Measurements from ENCODE around the gene CHMP6. TPM values are rescaled to one million over a fixed set of nuclear protein-coding genes. Genes with fewer than 3 reads are reported as not detected.

Gene CHMP6
- total RNA-seq, 1 experiment from 2014 or later, result 15.0 TPM

DNA sequence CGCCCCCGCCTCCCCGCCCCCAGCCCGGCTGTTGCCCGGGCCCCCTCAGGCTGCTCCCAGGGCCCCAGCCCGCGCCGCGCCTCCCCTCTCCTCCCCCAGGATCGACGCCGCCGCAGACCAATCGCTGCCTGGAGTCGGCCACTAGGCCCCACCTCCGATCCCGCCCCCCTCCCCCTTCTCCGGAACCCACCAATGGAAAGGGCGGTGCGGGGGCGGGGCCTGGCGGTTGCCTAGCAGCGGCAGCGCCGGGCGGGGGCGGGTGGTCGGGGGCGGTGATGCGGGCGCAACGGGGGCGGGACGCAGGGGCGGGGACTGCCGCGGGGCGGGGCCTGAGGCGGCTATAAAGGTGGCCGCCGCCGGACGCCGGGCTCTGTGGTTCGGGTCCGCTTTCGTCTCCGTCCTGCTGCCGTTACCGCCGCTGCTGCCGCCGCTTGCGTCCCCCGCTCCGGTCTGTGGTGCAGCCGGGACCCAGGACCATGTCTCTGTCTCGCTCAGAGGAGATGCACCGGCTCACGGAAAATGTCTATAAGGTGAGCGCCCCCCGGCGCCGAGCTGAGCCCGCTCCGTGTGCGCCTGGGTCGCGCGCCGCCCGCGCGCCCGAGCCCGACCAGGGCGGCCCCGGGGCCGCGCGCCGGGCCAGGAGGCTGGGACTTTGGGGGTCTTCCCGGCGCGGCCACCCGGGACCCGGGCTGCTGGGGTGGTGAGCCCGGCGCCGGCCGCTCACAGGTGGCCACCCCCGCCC lies 43.3 kb downstream of the CHMP6 start, which contains the start of gene BAIAP2 (continued):
- TF ChIP-seq, protein P1, sequence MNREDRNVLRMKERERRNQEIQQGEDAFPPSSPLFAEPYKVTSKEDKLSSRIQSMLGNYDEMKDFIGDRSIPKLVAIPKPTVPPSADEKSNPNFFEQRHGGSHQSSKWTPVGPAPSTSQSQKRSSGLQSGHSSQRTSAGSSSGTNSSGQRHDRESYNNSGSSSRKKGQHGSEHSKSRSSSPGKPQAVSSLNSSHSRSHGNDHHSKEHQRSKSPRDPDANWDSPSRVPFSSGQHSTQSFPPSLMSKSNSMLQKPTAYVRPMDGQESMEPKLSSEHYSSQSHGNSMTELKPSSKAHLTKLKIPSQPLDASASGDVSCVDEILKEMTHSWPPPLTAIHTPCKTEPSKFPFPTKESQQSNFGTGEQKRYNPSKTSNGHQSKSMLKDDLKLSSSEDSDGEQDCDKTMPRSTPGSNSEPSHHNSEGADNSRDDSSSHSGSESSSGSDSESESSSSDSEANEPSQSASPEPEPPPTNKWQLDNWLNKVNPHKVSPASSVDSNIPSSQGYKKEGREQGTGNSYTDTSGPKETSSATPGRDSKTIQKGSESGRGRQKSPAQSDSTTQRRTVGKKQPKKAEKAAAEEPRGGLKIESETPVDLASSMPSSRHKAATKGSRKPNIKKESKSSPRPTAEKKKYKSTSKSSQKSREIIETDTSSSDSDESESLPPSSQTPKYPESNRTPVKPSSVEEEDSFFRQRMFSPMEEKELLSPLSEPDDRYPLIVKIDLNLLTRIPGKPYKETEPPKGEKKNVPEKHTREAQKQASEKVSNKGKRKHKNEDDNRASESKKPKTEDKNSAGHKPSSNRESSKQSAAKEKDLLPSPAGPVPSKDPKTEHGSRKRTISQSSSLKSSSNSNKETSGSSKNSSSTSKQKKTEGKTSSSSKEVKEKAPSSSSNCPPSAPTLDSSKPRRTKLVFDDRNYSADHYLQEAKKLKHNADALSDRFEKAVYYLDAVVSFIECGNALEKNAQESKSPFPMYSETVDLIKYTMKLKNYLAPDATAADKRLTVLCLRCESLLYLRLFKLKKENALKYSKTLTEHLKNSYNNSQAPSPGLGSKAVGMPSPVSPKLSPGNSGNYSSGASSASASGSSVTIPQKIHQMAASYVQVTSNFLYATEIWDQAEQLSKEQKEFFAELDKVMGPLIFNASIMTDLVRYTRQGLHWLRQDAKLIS (CRISPR knock-in tag; IDR thresholded peaks at IDR 0.05; ENCODE audit: borderline replicate concordance), result no peak
- TF ChIP-seq, protein P2, sequence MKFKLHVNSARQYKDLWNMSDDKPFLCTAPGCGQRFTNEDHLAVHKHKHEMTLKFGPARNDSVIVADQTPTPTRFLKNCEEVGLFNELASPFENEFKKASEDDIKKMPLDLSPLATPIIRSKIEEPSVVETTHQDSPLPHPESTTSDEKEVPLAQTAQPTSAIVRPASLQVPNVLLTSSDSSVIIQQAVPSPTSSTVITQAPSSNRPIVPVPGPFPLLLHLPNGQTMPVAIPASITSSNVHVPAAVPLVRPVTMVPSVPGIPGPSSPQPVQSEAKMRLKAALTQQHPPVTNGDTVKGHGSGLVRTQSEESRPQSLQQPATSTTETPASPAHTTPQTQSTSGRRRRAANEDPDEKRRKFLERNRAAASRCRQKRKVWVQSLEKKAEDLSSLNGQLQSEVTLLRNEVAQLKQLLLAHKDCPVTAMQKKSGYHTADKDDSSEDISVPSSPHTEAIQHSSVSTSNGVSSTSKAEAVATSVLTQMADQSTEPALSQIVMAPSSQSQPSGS (CRISPR knock-in tag; IDR thresholded peaks at IDR 0.05; ENCODE audit: borderline replicate concordance, low read depth), result no peak
- TF ChIP-seq ESRRA (CRISPR knock-in tag; IDR thresholded peaks at IDR 0.05; ENCODE audit: borderline replicate concordance), result no peak
- TF ChIP-seq NFE2L1 (CRISPR knock-in tag; IDR thresholded peaks at IDR 0.05), result no peak
- TF ChIP-seq ZNF416 (CRISPR knock-in tag; IDR thresholded peaks at IDR 0.05), result 0 out of 2 replicates have a peak, but pooled peaks have one; percentile 67
- TF ChIP-seq, protein P3, sequence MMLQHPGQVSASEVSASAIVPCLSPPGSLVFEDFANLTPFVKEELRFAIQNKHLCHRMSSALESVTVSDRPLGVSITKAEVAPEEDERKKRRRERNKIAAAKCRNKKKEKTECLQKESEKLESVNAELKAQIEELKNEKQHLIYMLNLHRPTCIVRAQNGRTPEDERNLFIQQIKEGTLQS (CRISPR knock-in tag; conservative IDR thresholded peaks at IDR 0.05), result no peak
- TF ChIP-seq, protein P4, sequence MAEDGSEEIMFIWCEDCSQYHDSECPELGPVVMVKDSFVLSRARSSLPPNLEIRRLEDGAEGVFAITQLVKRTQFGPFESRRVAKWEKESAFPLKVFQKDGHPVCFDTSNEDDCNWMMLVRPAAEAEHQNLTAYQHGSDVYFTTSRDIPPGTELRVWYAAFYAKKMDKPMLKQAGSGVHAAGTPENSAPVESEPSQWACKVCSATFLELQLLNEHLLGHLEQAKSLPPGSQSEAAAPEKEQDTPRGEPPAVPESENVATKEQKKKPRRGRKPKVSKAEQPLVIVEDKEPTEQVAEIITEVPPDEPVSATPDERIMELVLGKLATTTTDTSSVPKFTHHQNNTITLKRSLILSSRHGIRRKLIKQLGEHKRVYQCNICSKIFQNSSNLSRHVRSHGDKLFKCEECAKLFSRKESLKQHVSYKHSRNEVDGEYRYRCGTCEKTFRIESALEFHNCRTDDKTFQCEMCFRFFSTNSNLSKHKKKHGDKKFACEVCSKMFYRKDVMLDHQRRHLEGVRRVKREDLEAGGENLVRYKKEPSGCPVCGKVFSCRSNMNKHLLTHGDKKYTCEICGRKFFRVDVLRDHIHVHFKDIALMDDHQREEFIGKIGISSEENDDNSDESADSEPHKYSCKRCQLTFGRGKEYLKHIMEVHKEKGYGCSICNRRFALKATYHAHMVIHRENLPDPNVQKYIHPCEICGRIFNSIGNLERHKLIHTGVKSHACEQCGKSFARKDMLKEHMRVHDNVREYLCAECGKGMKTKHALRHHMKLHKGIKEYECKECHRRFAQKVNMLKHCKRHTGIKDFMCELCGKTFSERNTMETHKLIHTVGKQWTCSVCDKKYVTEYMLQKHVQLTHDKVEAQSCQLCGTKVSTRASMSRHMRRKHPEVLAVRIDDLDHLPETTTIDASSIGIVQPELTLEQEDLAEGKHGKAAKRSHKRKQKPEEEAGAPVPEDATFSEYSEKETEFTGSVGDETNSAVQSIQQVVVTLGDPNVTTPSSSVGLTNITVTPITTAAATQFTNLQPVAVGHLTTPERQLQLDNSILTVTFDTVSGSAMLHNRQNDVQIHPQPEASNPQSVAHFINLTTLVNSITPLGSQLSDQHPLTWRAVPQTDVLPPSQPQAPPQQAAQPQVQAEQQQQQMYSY (CRISPR knock-in tag; IDR thresholded peaks at IDR 0.05), result no peak
- TF ChIP-seq MYBL2 (CRISPR knock-in tag; IDR thresholded peaks at IDR 0.05), result no peak

DNA sequence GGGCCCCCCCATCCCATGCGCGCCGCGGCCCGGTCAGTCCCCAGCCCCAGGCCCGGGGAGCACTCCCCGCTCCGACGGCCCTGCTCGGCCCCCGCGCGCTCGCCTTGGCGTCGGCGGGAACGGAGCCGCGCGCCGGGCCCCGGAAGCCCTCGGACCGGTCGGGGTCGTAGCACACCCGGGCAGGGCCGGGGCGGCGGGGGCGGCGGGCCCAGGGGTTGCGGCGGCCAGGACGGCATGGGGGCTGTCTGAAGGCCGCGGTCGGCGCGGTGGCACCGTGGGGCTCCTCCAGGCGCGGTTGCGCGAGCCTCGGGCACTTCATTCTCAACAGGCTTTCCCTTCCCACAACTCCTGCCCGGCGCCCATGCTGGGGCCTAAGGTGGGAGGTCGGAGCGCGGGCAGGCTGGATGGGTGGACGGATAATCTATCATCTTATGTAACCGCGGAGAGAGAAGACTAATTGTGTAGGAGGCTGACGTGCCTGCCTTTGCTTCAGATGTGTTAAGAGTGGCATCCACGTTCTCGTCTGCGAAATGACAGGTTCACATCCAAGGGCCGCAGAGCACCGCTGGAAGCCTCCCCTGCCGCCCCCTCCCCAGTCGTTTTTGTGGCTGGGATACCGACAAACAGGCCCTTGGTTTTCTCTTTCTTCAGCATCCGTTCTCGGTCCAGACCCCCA lies 44.0 kb downstream of the CHMP6 start:
- H3K4me3 Mint-ChIP-seq, result peak overlapping the region; percentile 82
- DNase-seq (ENCODE audit: low spot score) (no peak), ATAC-seq (no peak)
- H3K4me1 Mint-ChIP-seq, result peaks cover 23% of the 10 kb centered on the region
- H3K36me3 Mint-ChIP-seq, result no peaks in the 10 kb centered on the region; the same call in 1 of the 2 replicates
- ChIA-PET CTCF (interaction anchor here (0.6 to 1.9 kb wide), 5 partner anchors 10 to 109 kb away, joined by 3 to 6 read pairs (median 4); no protein-coding TSS in a partner anchor), POLR2A (interaction anchor here (0.8 to 1.3 kb wide), 2 partner anchors 12 to 47 kb away, joined by 3 read pairs; no protein-coding TSS in a partner anchor)
- H3K27ac Mint-ChIP-seq, result no peak overlapping the region; the same call in 1 of the 2 replicates
- H3K9me3 Mint-ChIP-seq, result no peaks in the 10 kb centered on the region
- peaks cover 25% of the 10 kb centered on the region for H3K27me3 Mint-ChIP-seq (ENCODE audit: low read depth)
- TF ChIP-seq OVOL2 (CRISPR knock-in tag; IDR thresholded peaks at IDR 0.05; ENCODE audit: borderline replicate concordance) (no peak), HMGA2 (CRISPR knock-in tag; IDR thresholded peaks at IDR 0.05) (no peak), FOXK1 (CRISPR knock-in tag; IDR thresholded peaks at IDR 0.05) (no peak), MYBL2 (CRISPR knock-in tag; IDR thresholded peaks at IDR 0.05) (no peak), NFYB (CRISPR knock-in tag; conservative IDR thresholded peaks at IDR 0.05; ENCODE audit: low read depth) (no peak), ZNF423 (CRISPR knock-in tag; IDR thresholded peaks at IDR 0.05) (no peak)
- TF ChIP-seq, protein P5, sequence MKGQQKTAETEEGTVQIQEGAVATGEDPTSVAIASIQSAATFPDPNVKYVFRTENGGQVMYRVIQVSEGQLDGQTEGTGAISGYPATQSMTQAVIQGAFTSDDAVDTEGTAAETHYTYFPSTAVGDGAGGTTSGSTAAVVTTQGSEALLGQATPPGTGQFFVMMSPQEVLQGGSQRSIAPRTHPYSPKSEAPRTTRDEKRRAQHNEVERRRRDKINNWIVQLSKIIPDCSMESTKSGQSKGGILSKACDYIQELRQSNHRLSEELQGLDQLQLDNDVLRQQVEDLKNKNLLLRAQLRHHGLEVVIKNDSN (CRISPR knock-in tag; IDR thresholded peaks at IDR 0.05), result no peak
- TF ChIP-seq, protein P6, sequence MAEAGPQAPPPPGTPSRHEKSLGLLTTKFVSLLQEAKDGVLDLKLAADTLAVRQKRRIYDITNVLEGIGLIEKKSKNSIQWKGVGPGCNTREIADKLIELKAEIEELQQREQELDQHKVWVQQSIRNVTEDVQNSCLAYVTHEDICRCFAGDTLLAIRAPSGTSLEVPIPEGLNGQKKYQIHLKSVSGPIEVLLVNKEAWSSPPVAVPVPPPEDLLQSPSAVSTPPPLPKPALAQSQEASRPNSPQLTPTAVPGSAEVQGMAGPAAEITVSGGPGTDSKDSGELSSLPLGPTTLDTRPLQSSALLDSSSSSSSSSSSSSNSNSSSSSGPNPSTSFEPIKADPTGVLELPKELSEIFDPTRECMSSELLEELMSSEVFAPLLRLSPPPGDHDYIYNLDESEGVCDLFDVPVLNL (CRISPR knock-in tag; IDR thresholded peaks at IDR 0.05; ENCODE audit: borderline replicate concordance, low read depth), result no peak
- TF ChIP-seq, protein P7, sequence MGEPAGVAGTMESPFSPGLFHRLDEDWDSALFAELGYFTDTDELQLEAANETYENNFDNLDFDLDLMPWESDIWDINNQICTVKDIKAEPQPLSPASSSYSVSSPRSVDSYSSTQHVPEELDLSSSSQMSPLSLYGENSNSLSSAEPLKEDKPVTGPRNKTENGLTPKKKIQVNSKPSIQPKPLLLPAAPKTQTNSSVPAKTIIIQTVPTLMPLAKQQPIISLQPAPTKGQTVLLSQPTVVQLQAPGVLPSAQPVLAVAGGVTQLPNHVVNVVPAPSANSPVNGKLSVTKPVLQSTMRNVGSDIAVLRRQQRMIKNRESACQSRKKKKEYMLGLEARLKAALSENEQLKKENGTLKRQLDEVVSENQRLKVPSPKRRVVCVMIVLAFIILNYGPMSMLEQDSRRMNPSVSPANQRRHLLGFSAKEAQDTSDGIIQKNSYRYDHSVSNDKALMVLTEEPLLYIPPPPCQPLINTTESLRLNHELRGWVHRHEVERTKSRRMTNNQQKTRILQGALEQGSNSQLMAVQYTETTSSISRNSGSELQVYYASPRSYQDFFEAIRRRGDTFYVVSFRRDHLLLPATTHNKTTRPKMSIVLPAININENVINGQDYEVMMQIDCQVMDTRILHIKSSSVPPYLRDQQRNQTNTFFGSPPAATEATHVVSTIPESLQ (CRISPR knock-in tag; IDR thresholded peaks at IDR 0.05), result no peak

Measured in WTC11 (cell line).